ENCODE measurements around the gene LARGE2.

DNA sequence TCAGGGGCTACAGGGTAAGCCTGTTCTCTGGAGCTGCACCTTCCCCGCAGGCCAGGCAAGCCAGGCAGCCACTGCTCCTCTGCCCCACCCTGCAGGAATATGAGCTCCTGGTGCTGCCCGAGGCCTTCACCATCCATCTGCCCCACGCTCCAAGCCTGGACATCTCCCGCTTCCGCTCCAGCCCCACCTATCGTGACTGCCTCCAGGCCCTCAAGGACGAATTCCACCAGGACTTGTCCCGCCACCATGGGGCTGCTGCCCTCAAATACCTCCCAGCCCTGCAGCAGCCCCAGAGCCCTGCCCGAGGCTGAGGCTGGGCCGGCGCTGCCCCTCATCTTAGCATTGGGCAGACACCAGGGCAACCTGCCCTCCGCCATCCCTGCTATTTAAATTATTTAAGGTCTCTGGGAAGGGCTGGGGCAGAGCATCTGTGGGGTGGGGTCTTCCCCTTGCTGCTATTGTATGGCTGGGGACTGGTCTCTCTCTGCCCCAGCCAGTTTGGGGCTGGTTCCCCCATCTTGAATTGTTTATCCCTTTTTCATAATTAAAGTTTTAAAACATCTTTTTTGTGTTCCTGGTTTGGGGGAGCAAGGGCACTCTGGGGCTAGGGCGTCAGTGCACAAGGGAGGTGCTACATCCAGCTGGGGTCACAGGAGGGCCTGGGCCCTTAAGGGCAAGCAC lies 6.2 kb downstream of the LARGE2 start:
- TF ChIP-seq HCFC1 (IDR thresholded peaks at IDR 0.05; ENCODE audit: low read length) (no peak), HDAC2 (IDR thresholded peaks at IDR 0.05) (no peak), NRF1 (conservative IDR thresholded peaks at IDR 0.05; ENCODE audit: low read depth, low read length) (no peak), RAD51 (IDR thresholded peaks at IDR 0.05) (no peak), EP300 (IDR thresholded peaks at IDR 0.05; ENCODE audit: borderline replicate concordance in 1 of 2, control insufficient read depth in 1 of 2, low read depth in 2 of 2, low read length in 2 of 2) (no peak), FOS (IDR thresholded peaks at IDR 0.05; ENCODE audit: borderline replicate concordance, extremely low read depth, insufficient read length) (no peak), E4F1 (IDR thresholded peaks at IDR 0.05; ENCODE audit: borderline replicate concordance, partially characterized antibody) (no peak), TAF1 (IDR thresholded peaks at IDR 0.05; ENCODE audit: borderline replicate concordance, low read depth, low read length) (no peak), NR2F1 (conservative IDR thresholded peaks at IDR 0.05) (no peak), NR2C1 (IDR thresholded peaks at IDR 0.05) (no peak)
- TF ChIP-seq, protein P1, sequence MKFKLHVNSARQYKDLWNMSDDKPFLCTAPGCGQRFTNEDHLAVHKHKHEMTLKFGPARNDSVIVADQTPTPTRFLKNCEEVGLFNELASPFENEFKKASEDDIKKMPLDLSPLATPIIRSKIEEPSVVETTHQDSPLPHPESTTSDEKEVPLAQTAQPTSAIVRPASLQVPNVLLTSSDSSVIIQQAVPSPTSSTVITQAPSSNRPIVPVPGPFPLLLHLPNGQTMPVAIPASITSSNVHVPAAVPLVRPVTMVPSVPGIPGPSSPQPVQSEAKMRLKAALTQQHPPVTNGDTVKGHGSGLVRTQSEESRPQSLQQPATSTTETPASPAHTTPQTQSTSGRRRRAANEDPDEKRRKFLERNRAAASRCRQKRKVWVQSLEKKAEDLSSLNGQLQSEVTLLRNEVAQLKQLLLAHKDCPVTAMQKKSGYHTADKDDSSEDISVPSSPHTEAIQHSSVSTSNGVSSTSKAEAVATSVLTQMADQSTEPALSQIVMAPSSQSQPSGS (IDR thresholded peaks at IDR 0.05; ENCODE audit: low read length) = no peak

Measured in GM12878 (cell line).